Activated CD4-positive, alpha-beta T cell treated with anti-CD3 and anti-CD28 coated beads, Interleukin-2, Interleukin-4, amounts not matched to agents 100 ng/mL and 50 ng/mL, durations not matched to agents 16 hours and 8 hours (primary cell): ENCODE results near the gene NSFL1C.
"Not testable (repeated sequence)": the region's sequence is repeated elsewhere in the genome, so short reads cannot be mapped to it uniquely, and the experiment has no call there.

Experiments
- DNase-seq: peaks from one replicate; pipeline ENCODE4 v3.0.0-alpha.2; 2020; ENCODE audit warnings: low spot score

The NSFL1C gene

GRCh38 chr20:1466211-1467081 is at the start of gene NSFL1C:
NSFL1C (minus strand) TSS chr20:1466849; CDS start chr20:1466824, 25 bp downstream.
- DNase-seq: peak; percentile 95

- DNase-seq: no peak
These were observed 47.2 kb upstream of the NSFL1C start for GRCh38 chr20:1513801-1514200.

GRCh38 chr20:1509237-1509636 is 42.6 kb upstream of the NSFL1C start:
- DNase-seq: peak; percentile 9

GRCh38 chr20:1508574-1508973 is 41.9 kb upstream of the NSFL1C start:
- DNase-seq: no peak

- DNase-seq: no peak
These were observed 40.6 kb upstream of the NSFL1C start for GRCh38 chr20:1507276-1507675.

GRCh38 chr20:1505871-1506270 is 39.2 kb upstream of the NSFL1C start:
- no peak for DNase-seq

GRCh38 chr20:1505361-1505760 is 38.7 kb upstream of the NSFL1C start:
- no peak for DNase-seq

GRCh38 chr20:1503564-1504227 is 37.0 kb upstream of the NSFL1C start:
- peak; percentile 81 for DNase-seq

- no peak for DNase-seq
These were observed 33.8 kb upstream of the NSFL1C start for GRCh38 chr20:1500496-1500895.

GRCh38 chr20:1499528-1500420 is 33.1 kb upstream of the NSFL1C start:
- DNase-seq: no peak

- DNase-seq: not testable (repeated sequence)
These were observed 30.7 kb upstream of the NSFL1C start for GRCh38 chr20:1497371-1497770.

- no peak for DNase-seq
These were observed 30.3 kb upstream of the NSFL1C start for GRCh38 chr20:1496930-1497329.

- no peak for DNase-seq
These were observed 27.8 kb upstream of the NSFL1C start for GRCh38 chr20:1494436-1494835.

GRCh38 chr20:1493536-1493935 is 26.9 kb upstream of the NSFL1C start:
- no peak for DNase-seq

- DNase-seq: no peak
These were observed 25.4 kb upstream of the NSFL1C start for GRCh38 chr20:1491860-1492642.

GRCh38 chr20:1491281-1491840 is 24.7 kb upstream of the NSFL1C start, which contains the start of gene SIRPB2:
SIRPB2 (minus strand) TSS chr20:1491420; CDS start chr20:1491359, 61 bp downstream.
- no peak for DNase-seq

- no peak for DNase-seq
These were observed 24.1 kb upstream of the NSFL1C start for GRCh38 chr20:1490643-1491195.

- DNase-seq: no peak
These were observed 23.3 kb upstream of the NSFL1C start for GRCh38 chr20:1489764-1490436.

- no peak for DNase-seq
These were observed 22.7 kb upstream of the NSFL1C start for GRCh38 chr20:1489325-1489724.

- DNase-seq: no peak
These were observed 19.9 kb upstream of the NSFL1C start for GRCh38 chr20:1486566-1486965.
